Amygdala (tissue), 56 donors: ENCODE measurements around the gene ZMIZ1.

Experiments
- DNase-seq, 56 donors: peaks; one replicate each; lab custom pipeline; 2025; lab: John Stamatoyannopoulos, UW

ZMIZ1 gene

GRCh38 chr10:79247373-79248137 is 178.8 kb downstream of the ZMIZ1 start:
- no peak for DNase-seq

GRCh38 chr10:79248341-79249185 is 179.8 kb downstream of the ZMIZ1 start:
- peak in 27 of 56 donors; percentile 31 to 68 (median 52) for DNase-seq

GRCh38 chr10:79249186-79250121 is 180.7 kb downstream of the ZMIZ1 start:
- DNase-seq = no peak

GRCh38 chr10:79250259-79250658 is 181.5 kb downstream of the ZMIZ1 start:
- DNase-seq = peak in 22 of 56 donors; percentile 17 to 73 (median 36)

- no peak for DNase-seq
These were observed 183.7 kb downstream of the ZMIZ1 start for GRCh38 chr10:79252450-79252849.

- DNase-seq = no peak
These were observed 184.2 kb downstream of the ZMIZ1 start for GRCh38 chr10:79252971-79253370.

- no peak for DNase-seq
These were observed 184.9 kb downstream of the ZMIZ1 start for GRCh38 chr10:79253704-79254103.

- peak in 1 of 56 donors; percentile 25 for DNase-seq
These were observed 185.7 kb downstream of the ZMIZ1 start for GRCh38 chr10:79254333-79255006.

GRCh38 chr10:79255007-79255507 is 186.3 kb downstream of the ZMIZ1 start:
- DNase-seq = no peak

GRCh38 chr10:79256264-79256806 is 187.6 kb downstream of the ZMIZ1 start:
- no peak for DNase-seq

- no peak for DNase-seq
These were observed 190.1 kb downstream of the ZMIZ1 start for GRCh38 chr10:79258894-79259293.

GRCh38 chr10:79259834-79260233 is 191.1 kb downstream of the ZMIZ1 start:
- no peak for DNase-seq

- peak in 30 of 56 donors; percentile 25 to 84 (median 54) for DNase-seq
These were observed 192.3 kb downstream of the ZMIZ1 start for GRCh38 chr10:79260811-79261740.

- DNase-seq = no peak
These were observed 193.4 kb downstream of the ZMIZ1 start for GRCh38 chr10:79262131-79262530.

- DNase-seq = no peak
These were observed 194.4 kb downstream of the ZMIZ1 start for GRCh38 chr10:79262959-79263746.

- DNase-seq = no peak
These were observed 195.2 kb downstream of the ZMIZ1 start for GRCh38 chr10:79263939-79264338.

- DNase-seq = no peak
These were observed 196.2 kb downstream of the ZMIZ1 start for GRCh38 chr10:79264942-79265341.
